ENCODE measurements around the gene PTRH1.

PTRH1 gene

GRCh38 chr9:127697575-127697974 lies 17.9 kb downstream of the PTRH1 start:
- no peak for DNase-seq (ENCODE audit: low read depth in 2 of 2)

- DNase-seq (ENCODE audit: low read depth in 2 of 2): no peak
Measured at GRCh38 chr9:127694890-127695720, 20.4 kb downstream of the PTRH1 start.

GRCh38 chr9:127693697-127694096 lies 21.8 kb downstream of the PTRH1 start:
- DNase-seq (ENCODE audit: low read depth in 2 of 2): no peak

- no peak for DNase-seq (ENCODE audit: low read depth in 2 of 2)
Measured at GRCh38 chr9:127693143-127693542, 22.3 kb downstream of the PTRH1 start.

- no peak for DNase-seq (ENCODE audit: low read depth in 2 of 2)
Measured at GRCh38 chr9:127692071-127692470, 23.4 kb downstream of the PTRH1 start.

GRCh38 chr9:127690735-127691134 lies 24.7 kb downstream of the PTRH1 start:
- no peak for DNase-seq (ENCODE audit: low read depth in 2 of 2)

GRCh38 chr9:127689329-127690000 lies 26.0 kb downstream of the PTRH1 start:
- no peak for DNase-seq (ENCODE audit: low read depth in 2 of 2)

GRCh38 chr9:127686461-127687393 lies 28.7 kb downstream of the PTRH1 start:
- DNase-seq (ENCODE audit: low read depth in 2 of 2): no peak

GRCh38 chr9:127684576-127684975 lies 30.9 kb downstream of the PTRH1 start:
- no peak for DNase-seq (ENCODE audit: low read depth in 2 of 2)

- no peak for DNase-seq (ENCODE audit: low read depth in 2 of 2)
Measured at GRCh38 chr9:127683723-127684122, 31.7 kb downstream of the PTRH1 start.

- DNase-seq (ENCODE audit: low read depth in 2 of 2): no peak
Measured at GRCh38 chr9:127682351-127683136, 32.9 kb downstream of the PTRH1 start.

GRCh38 chr9:127680846-127681245 lies 34.6 kb downstream of the PTRH1 start:
- no peak for DNase-seq (ENCODE audit: low read depth in 2 of 2)

- DNase-seq (ENCODE audit: low read depth in 2 of 2): no peak
Measured at GRCh38 chr9:127680226-127680625, 35.2 kb downstream of the PTRH1 start.

GRCh38 chr9:127679506-127679905 lies 36.0 kb downstream of the PTRH1 start:
- DNase-seq (ENCODE audit: low read depth in 2 of 2): no peak

- no peak for DNase-seq (ENCODE audit: low read depth in 2 of 2)
Measured at GRCh38 chr9:127676638-127677037, 38.8 kb downstream of the PTRH1 start.

- DNase-seq (ENCODE audit: low read depth in 2 of 2): no peak
Measured at GRCh38 chr9:127673234-127673633, 42.2 kb downstream of the PTRH1 start.

- DNase-seq (ENCODE audit: low read depth in 2 of 2): no peak
Measured at GRCh38 chr9:127667906-127668305, 47.6 kb downstream of the PTRH1 start.

GRCh38 chr9:127667127-127667844 lies 48.2 kb downstream of the PTRH1 start:
- DNase-seq (ENCODE audit: low read depth in 2 of 2): no peak

- DNase-seq (ENCODE audit: low read depth in 2 of 2): no peak
Measured at GRCh38 chr9:127664678-127665507, 50.6 kb downstream of the PTRH1 start.

- no peak for DNase-seq (ENCODE audit: low read depth in 2 of 2)
Measured at GRCh38 chr9:127664324-127664677, 51.2 kb downstream of the PTRH1 start.

Data from stimulated activated CD4-positive, alpha-beta T cell treated with anti-CD3 and anti-CD28 coated beads, Interleukin-12 subunit alpha, Interleukin-12 subunit beta, amount 100 ng/mL, for 24 hours (primary cell).